K562 (cell line): ENCODE measurements around the gene RFNG. TPM values are rescaled to one million over a fixed set of nuclear protein-coding genes. Genes with fewer than 3 reads are reported as not detected.

Experiments used
- CEBPG ChIP-seq, 3 experiments: fragments of 200-800 bp in 1 of 3; sonication (Bioruptor generic) in 1 of 3; sonication (generic) in 1 of 3; formaldehyde crosslinking in 1 of 3; IDR thresholded peaks in 2 of 3; conservative IDR thresholded peaks in 1 of 3; 2 replicates each; pipeline versions ENCODE4 v1.6.1 to v1.8.0; 2016 to 2022; ENCODE audit warnings: missing compliant biosample characterization in 2 of 3, missing genetic modification characterization in 2 of 3, mild to moderate bottlenecking in 1 of 3, missing genetic modification reagents in 1 of 3
- CTCF ChIP-seq, 3 experiments: IDR thresholded peaks in 2 of 3; conservative IDR thresholded peaks in 1 of 3; 2 replicates each; pipeline ENCODE4 v1.5.1; 2011 to 2012; ENCODE audit warnings: low read length in 3 of 3, mild to moderate bottlenecking in 3 of 3, control low read depth in 2 of 3, improper control_type of control experiment in 1 of 3, inconsistent platforms in 1 of 3, low read depth in 1 of 3, mixed read lengths in 1 of 3, moderate library complexity in 1 of 3; ENCODE audit not compliant: insufficient read depth in 2 of 3
- E2F6 ChIP-seq, 2 experiments: IDR thresholded peaks; 2 replicates each; pipeline ENCODE4 v1.6.1; 2011; ENCODE audit warnings: borderline replicate concordance in 1 of 2, control low read depth in 1 of 2, low read depth in 1 of 2, low read length in 1 of 2, mild to moderate bottlenecking in 1 of 2, mixed read lengths in 1 of 2, moderate library complexity in 1 of 2; ENCODE audit not compliant: insufficient read depth in 1 of 2, insufficient read length in 1 of 2, poor library complexity in 1 of 2, severe bottlenecking in 1 of 2; ENCODE audit errors: extremely low read depth in 1 of 2
- GTF2F1 ChIP-seq: IDR thresholded peaks from 2 replicates; pipeline ENCODE4 v1.6.1; 2011; ENCODE audit warnings: low read depth, low read length, improper control_type of control experiment
- HLTF ChIP-seq: fragments of 450-650 bp; IDR thresholded peaks from 2 replicates; pipeline ENCODE4 v1.6.1; 2016
- HMGXB4 ChIP-seq: sonication (generic); formaldehyde crosslinking; IDR thresholded peaks from 2 replicates; pipeline ENCODE4 v1.8.1; 2023; ENCODE audit warnings: mild to moderate bottlenecking, missing genetic modification reagents
- IFI16 ChIP-seq: fragments of 250-450 bp; sonication (Bioruptor Pico); IDR thresholded peaks from 2 replicates; pipeline ENCODE4 v2.1.2; 2022; ENCODE audit warnings: mild to moderate bottlenecking, inconsistent platforms
- JUNB ChIP-seq: fragments of 450-650 bp; formaldehyde crosslinking; conservative IDR thresholded peaks from 2 replicates; pipeline ENCODE4 v1.4.0; 2020; ENCODE audit warnings: mild to moderate bottlenecking
- MAFK ChIP-seq: IDR thresholded peaks from 2 replicates; pipeline ENCODE4 v1.6.1; 2011; ENCODE audit warnings: low read length, improper control_type of control experiment
- MAZ ChIP-seq, 2 experiments: fragments of 450-650 bp in 1 of 2; sonication (generic) in 1 of 2; formaldehyde crosslinking; IDR thresholded peaks in 1 of 2; conservative IDR thresholded peaks in 1 of 2; 2 replicates each; pipeline versions ENCODE4 v1.4.0 to v1.5.0; 2020; ENCODE audit warnings: mild to moderate bottlenecking in 1 of 2, missing genetic modification reagents in 1 of 2
- NRF1 ChIP-seq, 2 experiments: fragments of 450-650 bp; IDR thresholded peaks in 1 of 2; conservative IDR thresholded peaks in 1 of 2; 2 replicates each; pipeline ENCODE4 v1.6.1; 2014; ENCODE audit warnings: mild to moderate bottlenecking in 2 of 2
- POLR2AphosphoS2 ChIP-seq: IDR thresholded peaks from 2 replicates; pipeline ENCODE4 v1.6.1; 2012; ENCODE audit warnings: low read length, improper control_type of control experiment
- RB1 ChIP-seq: fragments of 450-650 bp; IDR thresholded peaks from 2 replicates; pipeline ENCODE4 v1.6.1; 2017; ENCODE audit warnings: low read depth, mild to moderate bottlenecking
- RBBP5 ChIP-seq: fragments of 200-600 bp; sonication (generic); IDR thresholded peaks from 2 replicates; pipeline ENCODE4 v1.6.1; 2012; ENCODE audit warnings: borderline replicate concordance, mild to moderate bottlenecking, low read length, control low read depth, inconsistent platforms; ENCODE audit not compliant: insufficient read depth, poor library complexity, severe bottlenecking
- RHOXF2B ChIP-seq: fragments of 250-450 bp; sonication (Bioruptor Pico); conservative IDR thresholded peaks from 2 replicates; pipeline ENCODE4 v1.5.1; 2021
- SMAD2 ChIP-seq: fragments of 150-350 bp; IDR thresholded peaks from 2 replicates; pipeline ENCODE4 v1.6.1; 2014; ENCODE audit warnings: low read depth, mild to moderate bottlenecking, low read length
- STAG1 ChIP-seq: sonication (generic); formaldehyde crosslinking; IDR thresholded peaks from 2 replicates; pipeline ENCODE4 v1.5.0; 2020; ENCODE audit warnings: missing genetic modification reagents, borderline replicate concordance
- STAT5B ChIP-seq: fragments of 250-450 bp; sonication (Bioruptor Pico); IDR thresholded peaks from 2 replicates; pipeline ENCODE4 v1.8.0; 2021; ENCODE audit warnings: mild to moderate bottlenecking, inconsistent platforms
- XRCC5 ChIP-seq: fragments of 200-400 bp; formaldehyde crosslinking; IDR thresholded peaks from 2 replicates; pipeline ENCODE4 v1.6.1; 2017; ENCODE audit warnings: low read depth, mild to moderate bottlenecking, low read length
- ZFP36 ChIP-seq: fragments of 150-350 bp; IDR thresholded peaks from 2 replicates; pipeline ENCODE4 v1.6.1; 2018; ENCODE audit warnings: low read length, low read depth; ENCODE audit not compliant: partially characterized antibody
- ZFX ChIP-seq: sonication (generic); formaldehyde crosslinking; IDR thresholded peaks from 2 replicates; pipeline ENCODE4 v1.8.0; 2022; ENCODE audit warnings: mild to moderate bottlenecking, missing genetic modification reagents, moderate library complexity
- ZNF699 ChIP-seq: fragments of 250-450 bp; sonication (Bioruptor Pico); IDR thresholded peaks from 2 replicates; pipeline ENCODE4 v1.8.0; 2021; ENCODE audit warnings: mild to moderate bottlenecking, moderate library complexity; ENCODE audit not compliant: insufficient replicate concordance
- polyA plus RNA-seq, 8 experiments: library from polyadenylated mRNA; depleted of rRNA in 4 of 8; stranded (reverse) in 5 of 8; unstranded in 3 of 8; fragments of >200 nt; fragmentation: Nextera tagmentation in 2 of 8; fragmentation: Illumina TruSeq in 1 of 8; extraction: Ambion mirVana in 2 of 8; extraction: Trizol in 1 of 8; gene quantifications; 2 replicates each; pipeline versions ENCODE4 v1.2.1 to v1.2.3, GENCODE V29; 2011 to 2014; ENCODE audit warnings: inconsistent platforms in 1 of 8, missing spikeins in 1 of 8
- total RNA-seq, 7 experiments: library from RNA; depleted of rRNA in 6 of 7; stranded (reverse); fragments of >200 nt in 6 of 7; fragmentation: Illumina TruSeq in 2 of 7; extraction: Trizol in 2 of 7; gene quantifications; 2 replicates each; pipeline versions ENCODE4 v1.2.1 to v1.2.3, GENCODE V29; 2011 to 2021; ENCODE audit warnings: low replicate concordance in 1 of 7

RFNG gene
- total and polyA plus RNA-seq, 9 of the 15 experiments (the other 6 are each of a cell fraction or from before 2014, with no cell fraction given) = 0.32 to 32.8 (median 9.5) TPM

- TF ChIP-seq XRCC5 (peak; percentile 73; the same call in 1 of the 2 replicates), RBBP5 (no peak), JUNB (CRISPR knock-in tag) (no peak), E2F6 (IDR thresholded peaks at IDR 0.05; ENCODE audit: borderline replicate concordance in 1 of 2, extremely low read depth in 1 of 2, insufficient read depth in 1 of 2, insufficient read length in 1 of 2, low read depth in 1 of 2, low read length in 1 of 2, poor library complexity in 1 of 2, severe bottlenecking in 1 of 2) (peak in 1 of 2 experiments; percentile 9), GTF2F1 (no peak), MAFK (no peak), IFI16 (CRISPR knock-in tag) (no peak), POLR2AphosphoS2 (peak; percentile 85; the same call in 1 of the 2 replicates), SMAD2 (no peak), STAT5B (CRISPR knock-in tag) (no peak), RB1 (0 out of 2 replicates have a peak, but pooled peaks have one; percentile 30), NRF1 (conservative IDR thresholded peaks at IDR 0.05 in 1 of 2, IDR thresholded peaks at IDR 0.05 in 1 of 2) (no peak), HLTF (no peak), ZFX (peak; percentile 55; the same call in 1 of the 2 replicates), RHOXF2B (no peak), HMGXB4 (CRISPR knock-in tag) (no peak), ZFP36 (no peak), STAG1 (CRISPR knock-in tag) (peak; percentile 55; the same call in 1 of the 2 replicates), CEBPG (CRISPR knock-in tag; IDR thresholded peaks at IDR 0.05) (no peak), CEBPG (tag; conservative IDR thresholded peaks at IDR 0.05 in 1 of 2, IDR thresholded peaks at IDR 0.05 in 1 of 2) (no peak), CTCF (IDR thresholded peaks at IDR 0.05 in 2 of 3, conservative IDR thresholded peaks at IDR 0.05 in 1 of 3; ENCODE audit: insufficient read depth in 2 of 3, low read depth in 1 of 3, low read length in 3 of 3) (peak; percentile 77 to 85 (median 84)), ZNF699 (no peak), MAZ (CRISPR knock-in tag; conservative IDR thresholded peaks at IDR 0.05 in 1 of 2, IDR thresholded peaks at IDR 0.05 in 1 of 2) (peak; percentile 29 to 47; a peak in 1 of 4 replicates)
Observed at GRCh38 chr17:82019690-82020571, 31.7 kb downstream of the RFNG start (continued).
